Vagina (tissue), 2 donors: ENCODE data around the gene ZNF385C.

ENCODE experiments used
- CTCF ChIP-seq, 3 experiments: fragments of 450-650 bp in 2 of 3; fragments of 200-600 bp in 1 of 3; sonication (generic) in 1 of 3; IDR thresholded peaks; one replicate each; pipeline ENCODE4 v1.5.1; 2017 to 2019; ENCODE audit warnings: antibody characterized with exemption in 3 of 3, mild to moderate bottlenecking in 2 of 3, moderate library complexity in 2 of 3
- POLR2A ChIP-seq, 2 donors: fragments of 450-650 bp; IDR thresholded peaks; one replicate each; pipeline ENCODE4 v1.6.1; 2017; ENCODE audit warnings: antibody characterized with exemption in 2 of 2, mild to moderate bottlenecking in 2 of 2, moderate library complexity in 2 of 2

GRCh38 chr17:41996855-41997164, 101.5 kb downstream of the ZNF385C start:
- TF ChIP-seq CTCF (IDR thresholded peaks at IDR 0.05): no peak
- no peak for TF ChIP-seq POLR2A (IDR thresholded peaks at IDR 0.05)
